Upper lobe of left lung (tissue), 4 donors: Measurements from ENCODE around the gene SLC36A2.
"Not testable (repeated sequence)": the region's sequence is repeated elsewhere in the genome, so short reads cannot be mapped to it uniquely, and the experiment has no call there.

Source experiments
- CTCF ChIP-seq, 6 experiments: fragments of 450-650 bp in 4 of 6; fragments of 200-600 bp in 2 of 6; sonication (generic) in 2 of 6; IDR thresholded peaks; one replicate each; pipeline ENCODE4 v1.5.1; 2016 to 2019; ENCODE audit warnings: antibody characterized with exemption in 6 of 6
- POLR2A ChIP-seq, 4 donors: fragments of 450-650 bp; IDR thresholded peaks; one replicate each; pipeline ENCODE4 v1.5.1; 2016 to 2017; ENCODE audit warnings: antibody characterized with exemption in 4 of 4, mild to moderate bottlenecking in 2 of 4

- TF ChIP-seq CTCF, POLR2A (IDR thresholded peaks at IDR 0.05): not testable (repeated sequence)
Observed at GRCh38 chr5:151367038-151367437, 19.7 kb upstream of the SLC36A2 start.
